Stimulated activated CD8-positive, alpha-beta memory T cell treated with anti-CD3 and anti-CD28 coated beads, Interleukin-7, amount 100 ng/mL, for 24 hours (primary cell): Measurements from ENCODE around the gene KCNT1.

ENCODE experiments used
- DNase-seq: peaks from one replicate; pipeline ENCODE4 v3.0.0-alpha.2; 2020; ENCODE audit warnings: low read depth

The KCNT1 gene

GRCh38 chr9:135673941-135674340 is 28.0 kb upstream of the KCNT1 start:
- DNase-seq = no peak

GRCh38 chr9:135674977-135675376 is 27.0 kb upstream of the KCNT1 start:
- no peak for DNase-seq

- no peak for DNase-seq
These were observed 25.1 kb upstream of the KCNT1 start for GRCh38 chr9:135676891-135677290.

- no peak for DNase-seq
These were observed 24.3 kb upstream of the KCNT1 start for GRCh38 chr9:135677641-135678168.

GRCh38 chr9:135678236-135679017 is 23.6 kb upstream of the KCNT1 start:
- no peak for DNase-seq

GRCh38 chr9:135680056-135680455 is 21.9 kb upstream of the KCNT1 start:
- DNase-seq = no peak

GRCh38 chr9:135681161-135681560 is 20.8 kb upstream of the KCNT1 start:
- DNase-seq = no peak

GRCh38 chr9:135683401-135684034 is 18.5 kb upstream of the KCNT1 start:
- DNase-seq = no peak

- DNase-seq = no peak
These were observed 17.3 kb upstream of the KCNT1 start for GRCh38 chr9:135684691-135685090.

- no peak for DNase-seq
These were observed 14.8 kb upstream of the KCNT1 start for GRCh38 chr9:135687216-135687615.

- DNase-seq = no peak
These were observed 13.0 kb upstream of the KCNT1 start for GRCh38 chr9:135689011-135689410.

GRCh38 chr9:135690836-135691570 is 11.0 kb upstream of the KCNT1 start:
- DNase-seq = no peak

GRCh38 chr9:135692410-135692809 is 9.6 kb upstream of the KCNT1 start:
- DNase-seq = no peak

- no peak for DNase-seq
These were observed 8.7 kb upstream of the KCNT1 start for GRCh38 chr9:135693265-135693664.

- no peak for DNase-seq
These were observed 8.2 kb upstream of the KCNT1 start for GRCh38 chr9:135693771-135694170.

- no peak for DNase-seq
These were observed 7.6 kb upstream of the KCNT1 start for GRCh38 chr9:135694414-135694813.

GRCh38 chr9:135695036-135695435 is 6.9 kb upstream of the KCNT1 start:
- no peak for DNase-seq

- DNase-seq = no peak
These were observed 6.3 kb upstream of the KCNT1 start for GRCh38 chr9:135695642-135696041.

- no peak for DNase-seq
These were observed 5.5 kb upstream of the KCNT1 start for GRCh38 chr9:135696446-135696845.

GRCh38 chr9:135697226-135697625 is 4.8 kb upstream of the KCNT1 start:
- no peak for DNase-seq

GRCh38 chr9:135698236-135698635 is 3.7 kb upstream of the KCNT1 start:
- no peak for DNase-seq

- no peak for DNase-seq
These were observed 3.2 kb upstream of the KCNT1 start for GRCh38 chr9:135698767-135699166.

- DNase-seq = no peak
These were observed 2.5 kb upstream of the KCNT1 start, which contains the start of gene SOHLH1 for GRCh38 chr9:135699440-135699839. TSS of gene SOHLH1 (minus strand) at chr9:135699481. CDS start at chr9:135699467, 14 bp downstream.
